ENCODE measurements around the gene FOXK2.

FOXK2 gene

DNA sequence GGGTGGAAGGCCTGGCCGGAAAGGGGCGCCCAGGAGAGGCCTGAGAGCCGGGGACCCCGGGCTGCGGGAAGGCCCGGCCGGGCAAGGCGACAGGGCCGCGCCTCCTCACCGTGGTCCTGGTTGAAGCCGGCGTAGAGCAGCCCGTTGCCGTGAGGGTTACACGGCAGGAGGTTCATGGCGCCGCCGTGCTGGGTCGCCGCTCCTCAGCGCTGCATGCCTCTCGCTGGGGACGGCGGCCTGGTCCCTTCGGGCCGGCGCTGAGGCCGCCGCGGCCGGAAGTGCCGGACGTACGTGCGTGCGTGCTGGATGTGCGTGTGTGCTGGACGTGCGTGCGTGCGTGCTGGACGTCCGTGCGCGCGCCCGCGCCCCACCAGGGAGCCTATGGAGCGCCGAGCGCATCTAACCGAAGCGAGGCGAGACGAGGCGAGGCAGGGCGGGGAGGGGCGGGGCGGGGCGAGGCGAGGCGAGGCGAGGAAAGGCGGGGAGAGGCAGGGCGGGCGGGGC, 128.7 kb downstream of the FOXK2 start, which contains the start of gene WDR45B:
WDR45B (minus strand) TSS at position 280 of the 504 bp plus-strand sequence; CDS start at position 176, 104 bp downstream.
- peak; percentile 94 for ATAC-seq
- TF ChIP-seq SNAI2 (CRISPR knock-in tag; IDR thresholded peaks at IDR 0.05): 0 out of 2 replicates have a peak, but pooled peaks have one; percentile 17
- TF ChIP-seq, protein P1, sequence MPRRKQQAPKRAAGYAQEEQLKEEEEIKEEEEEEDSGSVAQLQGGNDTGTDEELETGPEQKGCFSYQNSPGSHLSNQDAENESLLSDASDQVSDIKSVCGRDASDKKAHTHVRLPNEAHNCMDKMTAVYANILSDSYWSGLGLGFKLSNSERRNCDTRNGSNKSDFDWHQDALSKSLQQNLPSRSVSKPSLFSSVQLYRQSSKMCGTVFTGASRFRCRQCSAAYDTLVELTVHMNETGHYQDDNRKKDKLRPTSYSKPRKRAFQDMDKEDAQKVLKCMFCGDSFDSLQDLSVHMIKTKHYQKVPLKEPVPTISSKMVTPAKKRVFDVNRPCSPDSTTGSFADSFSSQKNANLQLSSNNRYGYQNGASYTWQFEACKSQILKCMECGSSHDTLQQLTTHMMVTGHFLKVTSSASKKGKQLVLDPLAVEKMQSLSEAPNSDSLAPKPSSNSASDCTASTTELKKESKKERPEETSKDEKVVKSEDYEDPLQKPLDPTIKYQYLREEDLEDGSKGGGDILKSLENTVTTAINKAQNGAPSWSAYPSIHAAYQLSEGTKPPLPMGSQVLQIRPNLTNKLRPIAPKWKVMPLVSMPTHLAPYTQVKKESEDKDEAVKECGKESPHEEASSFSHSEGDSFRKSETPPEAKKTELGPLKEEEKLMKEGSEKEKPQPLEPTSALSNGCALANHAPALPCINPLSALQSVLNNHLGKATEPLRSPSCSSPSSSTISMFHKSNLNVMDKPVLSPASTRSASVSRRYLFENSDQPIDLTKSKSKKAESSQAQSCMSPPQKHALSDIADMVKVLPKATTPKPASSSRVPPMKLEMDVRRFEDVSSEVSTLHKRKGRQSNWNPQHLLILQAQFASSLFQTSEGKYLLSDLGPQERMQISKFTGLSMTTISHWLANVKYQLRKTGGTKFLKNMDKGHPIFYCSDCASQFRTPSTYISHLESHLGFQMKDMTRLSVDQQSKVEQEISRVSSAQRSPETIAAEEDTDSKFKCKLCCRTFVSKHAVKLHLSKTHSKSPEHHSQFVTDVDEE (CRISPR knock-in tag; IDR thresholded peaks at IDR 0.05): 0 out of 2 replicates have a peak, but pooled peaks have one; percentile 37
- TF ChIP-seq BACH2 (CRISPR knock-in tag; IDR thresholded peaks at IDR 0.05; ENCODE audit: borderline replicate concordance): no peak
- 0 out of 2 replicates have a peak, but pooled peaks have one; percentile 61 for TF ChIP-seq CSDC2 (CRISPR knock-in tag; IDR thresholded peaks at IDR 0.05)
- peak; percentile 43; the same call in 1 of the 2 replicates for TF ChIP-seq ZNF70 (CRISPR knock-in tag; IDR thresholded peaks at IDR 0.05)

DNA sequence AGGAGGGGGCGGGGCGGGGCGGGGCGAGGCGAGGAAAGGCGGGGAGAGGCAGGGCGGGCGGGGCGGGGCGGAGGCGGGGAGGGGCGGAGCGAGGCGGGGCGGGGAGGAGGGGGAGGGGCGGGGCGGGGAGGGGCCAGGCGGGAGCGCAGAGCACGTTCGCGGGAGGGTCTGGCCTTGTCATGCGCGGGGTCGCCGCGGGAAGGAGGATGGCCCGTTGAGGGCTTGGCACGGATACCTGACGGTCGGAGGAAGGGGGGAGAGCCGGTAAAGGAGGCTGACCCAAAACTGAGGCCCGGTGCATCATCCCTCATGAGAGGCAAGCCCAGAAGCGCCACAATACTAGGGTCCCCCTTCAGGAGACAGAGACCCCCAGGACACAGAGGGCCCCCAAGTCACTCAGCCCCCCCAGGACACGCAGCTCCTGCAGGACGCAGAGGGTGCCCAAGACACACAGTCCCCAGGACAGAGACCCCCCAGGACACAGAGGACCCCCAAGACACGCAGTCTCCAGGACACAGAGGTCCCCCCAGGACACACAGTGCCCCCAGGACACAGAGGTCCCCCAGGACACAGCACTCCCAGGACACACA, 129.3 kb downstream of the FOXK2 start:
- no peak for TF ChIP-seq ZNF8 (CRISPR knock-in tag; IDR thresholded peaks at IDR 0.05)
- peak; percentile 7 for ATAC-seq

DNA sequence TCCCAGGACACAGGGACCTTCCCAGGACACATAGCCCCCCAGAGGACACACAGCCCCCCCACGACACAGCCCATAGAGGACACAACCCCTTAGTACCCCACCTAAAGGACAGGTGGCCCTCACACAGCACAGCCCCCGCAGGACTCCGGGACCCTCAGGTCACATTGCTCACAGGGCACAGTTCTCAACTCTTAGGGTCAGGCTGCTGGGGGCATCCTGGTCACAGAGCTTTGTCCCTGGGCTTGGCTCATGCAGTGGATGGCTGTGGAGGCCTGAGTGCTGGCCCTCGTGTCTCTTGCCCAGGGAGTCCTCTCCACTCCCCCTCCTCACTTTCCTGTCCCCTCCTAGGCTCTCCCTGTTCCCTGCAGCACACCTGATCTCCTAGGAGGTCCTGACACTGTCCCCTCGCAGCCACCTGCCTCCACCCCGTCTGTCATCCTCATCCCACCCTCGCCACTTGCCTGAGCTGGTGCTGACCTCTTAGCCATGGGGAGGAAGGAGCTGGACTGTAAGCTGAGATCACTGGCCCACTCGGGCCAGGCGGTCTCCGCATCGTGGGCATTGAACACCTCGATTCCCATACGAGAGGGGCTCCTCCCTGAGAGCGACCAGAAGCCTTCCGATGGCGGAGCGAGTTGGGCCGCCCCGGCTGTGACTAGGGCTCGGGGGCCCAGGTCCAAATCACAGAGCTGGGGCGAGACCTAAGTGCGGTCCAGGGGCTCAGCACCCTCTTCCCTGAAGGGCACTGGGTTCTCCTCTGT, 130.1 kb downstream of the FOXK2 start:
- ATAC-seq: no peak
- TF ChIP-seq CSDC2 (CRISPR knock-in tag; IDR thresholded peaks at IDR 0.05): no peak
- TF ChIP-seq PPARA (CRISPR knock-in tag; IDR thresholded peaks at IDR 0.05; ENCODE audit: borderline replicate concordance): no peak
- TF ChIP-seq ZNF565 (CRISPR knock-in tag; conservative IDR thresholded peaks at IDR 0.05; ENCODE audit: low read depth): no peak
- no peak for TF ChIP-seq SNAI2 (CRISPR knock-in tag; IDR thresholded peaks at IDR 0.05)
- TF ChIP-seq OSR1 (CRISPR knock-in tag; IDR thresholded peaks at IDR 0.05): no peak
- no peak for TF ChIP-seq ZFP3 (CRISPR knock-in tag; IDR thresholded peaks at IDR 0.05)

DNA sequence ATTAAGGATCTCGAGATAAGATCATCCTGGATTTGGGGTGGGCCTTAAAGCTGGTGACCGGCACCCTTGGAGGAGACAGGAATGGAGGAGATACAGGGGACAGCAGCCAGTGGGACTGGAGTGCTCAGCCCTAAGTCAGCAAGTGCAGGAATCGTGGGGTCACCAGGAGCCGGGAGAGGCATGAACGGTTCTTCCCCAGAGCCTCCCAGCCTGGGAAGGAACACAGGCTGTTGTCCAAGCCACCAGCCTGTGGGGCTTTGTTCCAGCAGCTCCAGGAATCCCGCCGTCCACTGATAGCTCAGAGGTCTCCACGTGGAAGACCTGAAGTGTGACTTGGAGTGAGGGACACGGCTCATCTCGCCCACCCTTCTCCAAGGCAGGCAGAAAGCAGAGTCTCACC, 131.2 kb downstream of the FOXK2 start:
- TF ChIP-seq, protein P2, sequence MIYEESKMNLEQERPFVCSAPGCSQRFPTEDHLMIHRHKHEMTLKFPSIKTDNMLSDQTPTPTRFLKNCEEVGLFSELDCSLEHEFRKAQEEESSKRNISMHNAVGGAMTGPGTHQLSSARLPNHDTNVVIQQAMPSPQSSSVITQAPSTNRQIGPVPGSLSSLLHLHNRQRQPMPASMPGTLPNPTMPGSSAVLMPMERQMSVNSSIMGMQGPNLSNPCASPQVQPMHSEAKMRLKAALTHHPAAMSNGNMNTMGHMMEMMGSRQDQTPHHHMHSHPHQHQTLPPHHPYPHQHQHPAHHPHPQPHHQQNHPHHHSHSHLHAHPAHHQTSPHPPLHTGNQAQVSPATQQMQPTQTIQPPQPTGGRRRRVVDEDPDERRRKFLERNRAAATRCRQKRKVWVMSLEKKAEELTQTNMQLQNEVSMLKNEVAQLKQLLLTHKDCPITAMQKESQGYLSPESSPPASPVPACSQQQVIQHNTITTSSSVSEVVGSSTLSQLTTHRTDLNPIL (CRISPR knock-in tag; IDR thresholded peaks at IDR 0.05; ENCODE audit: low read depth): no peak
- TF ChIP-seq ZFP3 (CRISPR knock-in tag; IDR thresholded peaks at IDR 0.05) (no peak), BACH2 (CRISPR knock-in tag; IDR thresholded peaks at IDR 0.05; ENCODE audit: borderline replicate concordance) (no peak), TOX (CRISPR knock-in tag; IDR thresholded peaks at IDR 0.05; ENCODE audit: borderline replicate concordance) (no peak), PPARA (CRISPR knock-in tag; IDR thresholded peaks at IDR 0.05; ENCODE audit: borderline replicate concordance) (no peak), CSDC2 (CRISPR knock-in tag; IDR thresholded peaks at IDR 0.05) (no peak), ZC3H10 (CRISPR knock-in tag; IDR thresholded peaks at IDR 0.05) (no peak), ARNTL (CRISPR knock-in tag; IDR thresholded peaks at IDR 0.05; ENCODE audit: borderline replicate concordance, low read depth) (no peak), ISL1 (CRISPR knock-in tag; IDR thresholded peaks at IDR 0.05) (no peak), SNAI2 (CRISPR knock-in tag; IDR thresholded peaks at IDR 0.05) (no peak), ESRRG (CRISPR knock-in tag; IDR thresholded peaks at IDR 0.05) (no peak), ZNF565 (CRISPR knock-in tag; conservative IDR thresholded peaks at IDR 0.05; ENCODE audit: low read depth) (no peak)
- TF ChIP-seq, protein P3, sequence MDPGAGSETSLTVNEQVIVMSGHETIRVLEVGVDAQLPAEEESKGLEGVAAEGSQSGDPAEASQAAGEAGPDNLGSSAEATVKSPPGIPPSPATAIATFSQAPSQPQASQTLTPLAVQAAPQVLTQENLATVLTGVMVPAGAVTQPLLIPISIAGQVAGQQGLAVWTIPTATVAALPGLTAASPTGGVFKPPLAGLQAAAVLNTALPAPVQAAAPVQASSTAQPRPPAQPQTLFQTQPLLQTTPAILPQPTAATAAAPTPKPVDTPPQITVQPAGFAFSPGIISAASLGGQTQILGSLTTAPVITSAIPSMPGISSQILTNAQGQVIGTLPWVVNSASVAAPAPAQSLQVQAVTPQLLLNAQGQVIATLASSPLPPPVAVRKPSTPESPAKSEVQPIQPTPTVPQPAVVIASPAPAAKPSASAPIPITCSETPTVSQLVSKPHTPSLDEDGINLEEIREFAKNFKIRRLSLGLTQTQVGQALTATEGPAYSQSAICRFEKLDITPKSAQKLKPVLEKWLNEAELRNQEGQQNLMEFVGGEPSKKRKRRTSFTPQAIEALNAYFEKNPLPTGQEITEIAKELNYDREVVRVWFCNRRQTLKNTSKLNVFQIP (CRISPR knock-in tag; IDR thresholded peaks at IDR 0.05; ENCODE audit: borderline replicate concordance, low read depth): no peak
- TF ChIP-seq, protein P4, sequence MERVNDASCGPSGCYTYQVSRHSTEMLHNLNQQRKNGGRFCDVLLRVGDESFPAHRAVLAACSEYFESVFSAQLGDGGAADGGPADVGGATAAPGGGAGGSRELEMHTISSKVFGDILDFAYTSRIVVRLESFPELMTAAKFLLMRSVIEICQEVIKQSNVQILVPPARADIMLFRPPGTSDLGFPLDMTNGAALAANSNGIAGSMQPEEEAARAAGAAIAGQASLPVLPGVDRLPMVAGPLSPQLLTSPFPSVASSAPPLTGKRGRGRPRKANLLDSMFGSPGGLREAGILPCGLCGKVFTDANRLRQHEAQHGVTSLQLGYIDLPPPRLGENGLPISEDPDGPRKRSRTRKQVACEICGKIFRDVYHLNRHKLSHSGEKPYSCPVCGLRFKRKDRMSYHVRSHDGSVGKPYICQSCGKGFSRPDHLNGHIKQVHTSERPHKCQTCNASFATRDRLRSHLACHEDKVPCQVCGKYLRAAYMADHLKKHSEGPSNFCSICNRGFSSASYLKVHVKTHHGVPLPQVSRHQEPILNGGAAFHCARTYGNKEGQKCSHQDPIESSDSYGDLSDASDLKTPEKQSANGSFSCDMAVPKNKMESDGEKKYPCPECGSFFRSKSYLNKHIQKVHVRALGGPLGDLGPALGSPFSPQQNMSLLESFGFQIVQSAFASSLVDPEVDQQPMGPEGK (CRISPR knock-in tag; IDR thresholded peaks at IDR 0.05; ENCODE audit: borderline replicate concordance): no peak
- TF ChIP-seq, protein P5, sequence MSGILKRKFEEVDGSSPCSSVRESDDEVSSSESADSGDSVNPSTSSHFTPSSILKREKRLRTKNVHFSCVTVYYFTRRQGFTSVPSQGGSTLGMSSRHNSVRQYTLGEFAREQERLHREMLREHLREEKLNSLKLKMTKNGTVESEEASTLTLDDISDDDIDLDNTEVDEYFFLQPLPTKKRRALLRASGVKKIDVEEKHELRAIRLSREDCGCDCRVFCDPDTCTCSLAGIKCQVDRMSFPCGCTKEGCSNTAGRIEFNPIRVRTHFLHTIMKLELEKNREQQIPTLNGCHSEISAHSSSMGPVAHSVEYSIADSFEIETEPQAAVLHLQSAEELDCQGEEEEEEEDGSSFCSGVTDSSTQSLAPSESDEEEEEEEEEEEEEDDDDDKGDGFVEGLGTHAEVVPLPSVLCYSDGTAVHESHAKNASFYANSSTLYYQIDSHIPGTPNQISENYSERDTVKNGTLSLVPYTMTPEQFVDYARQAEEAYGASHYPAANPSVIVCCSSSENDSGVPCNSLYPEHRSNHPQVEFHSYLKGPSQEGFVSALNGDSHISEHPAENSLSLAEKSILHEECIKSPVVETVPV (CRISPR knock-in tag; IDR thresholded peaks at IDR 0.05): no peak
- TF ChIP-seq, protein P1 (CRISPR knock-in tag; IDR thresholded peaks at IDR 0.05): no peak
- ATAC-seq: no peak

Measured in SK-N-SH treated with all-trans-retinoic acid at 6 μM for 48 hours (cell line).